DND-41 (cell line): ENCODE measurements around the gene TPRX1.

Experiments used
- ATAC-seq: fragments of 200-7000 bp; cut with Tn5 transposase; 3 replicates; pipeline ENCODE4 v1.9.1; 2021; ENCODE audit warnings: low read depth; ENCODE audit not compliant: insufficient read depth
- DNase-seq: peaks from one replicate; pipeline ENCODE4 v3.0.0-alpha.2; 2020
- H2AFZ ChIP-seq: 2 replicates; pipeline ENCODE4 v1.6.0; 2012; ENCODE audit warnings: low read depth, low read length
- H3K27ac ChIP-seq: 2 replicates; pipeline ENCODE4 v1.5.1; 2012; ENCODE audit warnings: low read length, inconsistent platforms
- H3K27me3 ChIP-seq: fragments of 200-600 bp; sonication (generic); 2 replicates; pipeline ENCODE4 v1.6.0; 2012; ENCODE audit warnings: low read length, mild to moderate bottlenecking, inconsistent platforms; ENCODE audit not compliant: insufficient read depth, poor library complexity
- H3K36me3 ChIP-seq: 2 replicates; pipeline ENCODE4 v1.5.1; 2012; ENCODE audit warnings: low read length, inconsistent platforms; ENCODE audit not compliant: insufficient read depth
- H3K4me1 ChIP-seq: 2 replicates; pipeline ENCODE4 v1.5.1; 2012; ENCODE audit warnings: mild to moderate bottlenecking, low read length; ENCODE audit not compliant: insufficient read depth
- H3K4me2 ChIP-seq: 2 replicates; pipeline ENCODE4 v1.6.0; 2012; ENCODE audit warnings: mild to moderate bottlenecking, moderate library complexity, low read length, inconsistent platforms; ENCODE audit not compliant: insufficient read depth
- H3K4me3 ChIP-seq, 2 experiments: fragments of 200-600 bp in 1 of 2; shearing (Covaris generic) in 1 of 2; 2 replicates each; pipeline ENCODE4 v1.5.1; 2012 to 2016; ENCODE audit warnings: inconsistent platforms in 2 of 2, low read length in 2 of 2, mild to moderate bottlenecking in 2 of 2, low read depth in 1 of 2, moderate library complexity in 1 of 2
- H3K79me2 ChIP-seq: 2 replicates; pipeline ENCODE4 v1.6.0; 2012; ENCODE audit warnings: low read length, inconsistent platforms; ENCODE audit not compliant: insufficient read depth
- H3K9ac ChIP-seq: 2 replicates; pipeline ENCODE4 v1.6.0; 2012; ENCODE audit warnings: low read depth, mild to moderate bottlenecking, inconsistent platforms, low read length, moderate library complexity
- H3K9me3 ChIP-seq: 2 replicates; pipeline ENCODE4 v1.5.1; 2012; ENCODE audit warnings: low read length, moderate library complexity, mild to moderate bottlenecking, inconsistent platforms; ENCODE audit not compliant: insufficient read depth, severe bottlenecking
- H4K20me1 ChIP-seq: 2 replicates; pipeline ENCODE4 v1.6.0; 2012; ENCODE audit warnings: low read length; ENCODE audit not compliant: insufficient read depth
- CTCF ChIP-seq: IDR thresholded peaks from 2 replicates; pipeline ENCODE4 v1.5.1; 2012; ENCODE audit warnings: borderline replicate concordance, low read length, moderate library complexity, mild to moderate bottlenecking; ENCODE audit not compliant: poor library complexity, severe bottlenecking; ENCODE audit errors: extremely low read depth
- EZH2 ChIP-seq: IDR thresholded peaks from 3 replicates; pipeline ENCODE4 v1.6.1; 2012; ENCODE audit warnings: borderline replicate concordance, low read depth, mild to moderate bottlenecking, moderate library complexity, low read length, inconsistent platforms; ENCODE audit not compliant: severe bottlenecking

The TPRX1 gene

GRCh38 chr19:47767349-47767748 lies 37.0 kb downstream of the TPRX1 start:
- no peaks in the 10 kb centered on the region for H3K36me3 ChIP-seq
- H3K9me3 ChIP-seq: no peaks in the 10 kb centered on the region
- H3K4me3 ChIP-seq: no peak overlapping the region
- no peak for TF ChIP-seq EZH2
- TF ChIP-seq CTCF: no peak
- H3K27me3 ChIP-seq: peaks cover 4% of the 10 kb centered on the region
- no peaks in the 10 kb centered on the region for H3K4me1 ChIP-seq
- DNase-seq: no peak
- no peaks in the 10 kb centered on the region; the same call in 1 of the 2 replicates for H4K20me1 ChIP-seq
- H3K27ac ChIP-seq: no peak overlapping the region
- no peak overlapping the region for H3K4me2 ChIP-seq
- H3K9ac ChIP-seq: no peak overlapping the region
- H2AFZ ChIP-seq: no peak overlapping the region
- no peak for ATAC-seq
- H3K79me2 ChIP-seq: no peaks in the 10 kb centered on the region

DNA sequence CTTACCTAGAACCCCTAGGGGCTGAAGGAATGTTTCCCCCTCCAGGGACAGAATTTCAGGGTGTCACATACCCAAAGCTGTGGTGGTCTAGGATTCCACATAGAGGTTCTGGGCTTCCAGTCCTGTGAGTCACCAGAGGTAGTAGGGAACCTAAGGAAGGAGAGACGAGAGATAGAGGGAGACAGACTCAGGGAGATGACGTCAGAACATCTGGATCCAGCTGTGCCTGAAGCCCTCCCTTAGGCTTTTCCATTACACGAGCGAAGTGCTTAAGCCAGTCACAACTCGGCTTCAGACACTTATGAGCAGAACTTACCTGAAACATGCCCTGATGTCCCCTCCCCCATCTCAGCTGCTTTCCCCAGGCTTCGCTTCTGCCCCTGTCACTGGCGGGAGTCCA lies 37.7 kb downstream of the TPRX1 start:
- H3K9me3 ChIP-seq: no peaks in the 10 kb centered on the region
- no peaks in the 10 kb centered on the region; the same call in 1 of the 2 replicates for H4K20me1 ChIP-seq
- H3K27ac ChIP-seq: no peak overlapping the region
- H2AFZ ChIP-seq: no peak overlapping the region
- no peaks in the 10 kb centered on the region for H3K4me1 ChIP-seq
- ATAC-seq (no peak), DNase-seq (no peak)
- H3K4me3 ChIP-seq: no peak overlapping the region
- H3K36me3 ChIP-seq: no peaks in the 10 kb centered on the region
- H3K27me3 ChIP-seq: peaks cover 4% of the 10 kb centered on the region
- H3K4me2 ChIP-seq: no peak overlapping the region
- H3K79me2 ChIP-seq: no peaks in the 10 kb centered on the region
- H3K9ac ChIP-seq: no peak overlapping the region
- TF ChIP-seq CTCF (no peak), EZH2 (no peak)

DNA sequence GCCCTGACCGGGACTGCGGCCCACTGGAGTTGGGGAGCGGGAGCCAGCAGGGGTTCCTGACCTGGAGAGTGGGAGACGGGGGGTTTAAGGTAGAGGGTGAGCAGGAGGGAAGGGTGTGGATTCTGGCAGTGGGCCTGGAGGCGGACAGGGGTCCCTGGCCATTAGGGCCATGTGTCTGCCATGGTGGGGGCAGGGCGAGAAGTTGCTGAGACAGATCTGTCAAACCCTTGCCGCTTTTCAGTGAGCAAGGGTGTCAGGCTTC lies 38.1 kb downstream of the TPRX1 start:
- TF ChIP-seq CTCF (no peak), EZH2 (no peak)
- Histone ChIP-seq H3K4me1 (no peaks in the 10 kb centered on the region), H4K20me1 (no peaks in the 10 kb centered on the region; the same call in 1 of the 2 replicates)

More for the DNA sequence above, 38.1 kb downstream of the TPRX1 start:
- ATAC-seq (no peak), DNase-seq (no peak)
- Histone ChIP-seq H3K27me3 (peaks cover 4% of the 10 kb centered on the region), H3K4me3 (no peak overlapping the region), H3K27ac (no peak overlapping the region), H3K36me3 (no peaks in the 10 kb centered on the region), H3K9ac (no peak overlapping the region), H2AFZ (no peak overlapping the region), H3K9me3 (no peaks in the 10 kb centered on the region), H3K79me2 (no peaks in the 10 kb centered on the region), H3K4me2 (no peak overlapping the region)
